Upper lobe of left lung (tissue), 4 donors: Measurements from ENCODE around the gene GABRB3.

Source experiments
- CTCF ChIP-seq, 6 experiments: fragments of 450-650 bp in 4 of 6; fragments of 200-600 bp in 2 of 6; sonication (generic) in 2 of 6; IDR thresholded peaks; one replicate each; pipeline ENCODE4 v1.5.1; 2016 to 2019; ENCODE audit warnings: antibody characterized with exemption in 6 of 6
- POLR2A ChIP-seq, 4 donors: fragments of 450-650 bp; IDR thresholded peaks; one replicate each; pipeline ENCODE4 v1.5.1; 2016 to 2017; ENCODE audit warnings: antibody characterized with exemption in 4 of 4, mild to moderate bottlenecking in 2 of 4

DNA sequence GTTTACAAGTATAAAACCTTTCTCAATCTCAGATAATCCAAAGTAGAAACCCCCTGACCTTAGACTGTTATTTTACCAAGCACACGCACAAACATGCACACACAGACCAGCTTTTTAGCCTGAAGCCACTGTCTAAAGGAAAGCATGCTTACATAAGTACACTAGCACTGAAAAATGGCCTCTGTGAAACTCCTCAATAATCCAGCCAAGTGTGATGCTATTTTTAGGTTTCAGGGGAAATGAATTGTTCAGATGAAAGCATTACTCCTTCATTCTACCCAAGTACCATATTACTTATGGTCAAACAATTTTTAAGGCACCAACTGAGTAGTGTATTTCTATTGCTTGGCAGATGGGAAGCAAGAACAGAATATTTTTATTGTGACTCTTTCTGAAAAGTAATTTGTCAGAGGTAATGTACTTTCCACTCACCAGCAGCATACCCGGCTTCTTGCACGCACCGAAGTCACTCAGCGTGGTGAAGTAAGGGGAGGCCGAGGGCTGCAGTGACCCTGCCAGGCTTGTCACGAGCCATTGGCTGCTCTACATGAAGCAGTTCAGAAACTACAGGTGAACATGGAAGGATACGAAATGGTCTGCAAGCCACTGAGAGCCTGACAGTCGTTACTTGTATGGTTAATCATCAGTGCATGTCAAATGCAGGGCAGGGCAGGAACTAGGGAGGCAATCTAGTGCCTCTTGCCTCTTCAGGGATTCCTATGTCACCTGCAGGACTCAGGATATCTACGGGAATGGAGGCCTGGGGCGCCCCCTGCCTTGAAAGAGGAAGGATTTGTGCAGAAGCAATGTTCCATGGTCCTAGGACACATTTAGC, 106.7 kb downstream of the GABRB3 start:
- TF ChIP-seq CTCF (IDR thresholded peaks at IDR 0.05) (no peak), POLR2A (IDR thresholded peaks at IDR 0.05) (no peak)
